Uterus (tissue), 2 donors: ENCODE data around the gene ERO1A.

ENCODE experiments used
- POLR2A ChIP-seq, 2 donors: fragments of 450-650 bp; IDR thresholded peaks; one replicate each; pipeline ENCODE4 v1.6.1; 2016; ENCODE audit warnings: antibody characterized with exemption in 2 of 2, mild to moderate bottlenecking in 1 of 2, moderate library complexity in 1 of 2
- TF ChIP-seq, protein P1 (sequence below), 4 experiments: fragments of 200-600 bp in 2 of 4; fragments of 450-650 bp in 2 of 4; sonication (generic) in 2 of 4; IDR thresholded peaks; one replicate each; pipeline ENCODE4 v1.5.1; 2016 to 2019; ENCODE audit warnings: antibody characterized with exemption in 4 of 4, mild to moderate bottlenecking in 2 of 4, moderate library complexity in 1 of 4

DNA sequence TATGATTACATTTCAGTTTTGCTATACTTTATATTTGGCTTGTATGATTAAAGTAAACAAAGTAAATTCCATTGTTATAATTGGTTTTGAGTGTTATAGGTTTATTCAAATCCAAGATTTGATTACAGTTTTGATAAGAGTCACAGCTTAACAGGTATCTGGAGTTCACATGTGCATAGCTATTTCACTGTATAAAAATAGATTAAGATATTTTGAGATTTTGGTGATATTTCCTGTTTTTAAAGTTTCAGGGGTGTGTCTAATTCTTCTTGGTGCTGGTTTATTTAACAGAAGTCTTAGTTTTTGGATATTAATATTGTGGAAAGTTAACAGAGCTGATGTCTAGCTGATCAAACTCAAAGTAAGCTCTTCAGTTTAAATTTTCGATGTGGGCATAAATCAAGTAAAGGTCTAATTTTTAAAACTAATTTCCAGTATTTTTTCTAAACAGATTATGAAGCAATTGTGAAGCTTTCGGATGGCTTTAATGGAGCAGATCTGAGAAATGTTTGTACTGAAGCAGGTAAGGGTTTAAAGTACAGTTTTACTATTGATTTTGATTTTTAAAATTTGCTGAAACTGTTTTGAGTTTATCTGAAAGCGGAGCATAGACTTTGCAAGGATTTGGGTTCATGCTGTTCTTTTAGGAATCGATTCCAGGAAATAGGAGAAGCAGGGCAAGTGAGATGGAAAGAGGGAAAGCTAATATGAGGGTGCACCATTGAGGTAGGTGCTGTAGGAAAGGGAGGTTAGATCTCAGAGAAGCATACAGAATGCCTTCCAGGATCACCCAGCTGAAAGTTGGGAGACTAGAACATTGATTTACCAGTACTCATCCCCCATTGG is 28.4 kb upstream of the ERO1A start:
- no peak for TF ChIP-seq POLR2A (IDR thresholded peaks at IDR 0.05)
- TF ChIP-seq, protein P1, sequence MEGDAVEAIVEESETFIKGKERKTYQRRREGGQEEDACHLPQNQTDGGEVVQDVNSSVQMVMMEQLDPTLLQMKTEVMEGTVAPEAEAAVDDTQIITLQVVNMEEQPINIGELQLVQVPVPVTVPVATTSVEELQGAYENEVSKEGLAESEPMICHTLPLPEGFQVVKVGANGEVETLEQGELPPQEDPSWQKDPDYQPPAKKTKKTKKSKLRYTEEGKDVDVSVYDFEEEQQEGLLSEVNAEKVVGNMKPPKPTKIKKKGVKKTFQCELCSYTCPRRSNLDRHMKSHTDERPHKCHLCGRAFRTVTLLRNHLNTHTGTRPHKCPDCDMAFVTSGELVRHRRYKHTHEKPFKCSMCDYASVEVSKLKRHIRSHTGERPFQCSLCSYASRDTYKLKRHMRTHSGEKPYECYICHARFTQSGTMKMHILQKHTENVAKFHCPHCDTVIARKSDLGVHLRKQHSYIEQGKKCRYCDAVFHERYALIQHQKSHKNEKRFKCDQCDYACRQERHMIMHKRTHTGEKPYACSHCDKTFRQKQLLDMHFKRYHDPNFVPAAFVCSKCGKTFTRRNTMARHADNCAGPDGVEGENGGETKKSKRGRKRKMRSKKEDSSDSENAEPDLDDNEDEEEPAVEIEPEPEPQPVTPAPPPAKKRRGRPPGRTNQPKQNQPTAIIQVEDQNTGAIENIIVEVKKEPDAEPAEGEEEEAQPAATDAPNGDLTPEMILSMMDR (IDR thresholded peaks at IDR 0.05): no peak
